Peyer's patch (tissue), 4 donors: ENCODE data around the gene MUC21. TPM values are rescaled to one million over a fixed set of nuclear protein-coding genes. Genes with fewer than 3 reads are reported as not detected.

Experiments used
- DNase-seq, 3 donors: peaks; one replicate each; pipeline ENCODE4 v3.0.0-alpha.2; 2017 to 2019
- H3K27ac ChIP-seq, 4 donors: fragments of 200-600 bp; sonication (generic); one replicate each; pipeline ENCODE4 v1.5.1; 2016 to 2019
- H3K27me3 ChIP-seq, 2 donors: fragments of 200-600 bp; sonication (generic); one replicate each; pipeline ENCODE4 v1.5.1; 2019
- H3K36me3 ChIP-seq, 3 donors: fragments of 200-600 bp; sonication (generic); one replicate each; pipeline ENCODE4 v1.5.1; 2016 to 2019
- H3K4me1 ChIP-seq, 4 donors: fragments of 200-600 bp; sonication (generic); one replicate each; pipeline ENCODE4 v1.5.1; 2016 to 2019
- H3K4me3 ChIP-seq, 4 donors: fragments of 200-600 bp; sonication (generic); 1 replicate in 3 of 4; 2 replicates in 1 of 4; pipeline ENCODE4 v1.5.1; 2016 to 2019; ENCODE audit warnings: mild to moderate bottlenecking in 1 of 4
- H3K9me3 ChIP-seq, 4 donors: fragments of 200-600 bp; sonication (generic); one replicate each; pipeline ENCODE4 v1.5.1; 2016 to 2019; ENCODE audit warnings: mild to moderate bottlenecking in 1 of 4
- POLR2A ChIP-seq, 2 donors: fragments of 450-650 bp; IDR thresholded peaks; one replicate each; pipeline ENCODE4 v1.5.1; 2017; ENCODE audit warnings: antibody characterized with exemption in 2 of 2, mild to moderate bottlenecking in 2 of 2, moderate library complexity in 2 of 2
- total RNA-seq, 4 donors: library from RNA; depleted of rRNA; stranded (reverse); fragments of >200 nt; gene quantifications; one replicate each; pipeline ENCODE4 v1.1.0, GENCODE V29; 2016
- TF ChIP-seq, protein P1 (sequence below), 6 experiments: fragments of 450-650 bp in 4 of 6; fragments of 200-600 bp in 2 of 6; sonication (generic) in 1 of 6; IDR thresholded peaks; one replicate each; pipeline ENCODE4 v1.5.1; 2017 to 2019; ENCODE audit warnings: antibody characterized with exemption in 6 of 6, mild to moderate bottlenecking in 3 of 6, moderate library complexity in 1 of 6

MUC21 gene
- total RNA-seq, 4 donors from 2014 or later: not detected

DNA sequence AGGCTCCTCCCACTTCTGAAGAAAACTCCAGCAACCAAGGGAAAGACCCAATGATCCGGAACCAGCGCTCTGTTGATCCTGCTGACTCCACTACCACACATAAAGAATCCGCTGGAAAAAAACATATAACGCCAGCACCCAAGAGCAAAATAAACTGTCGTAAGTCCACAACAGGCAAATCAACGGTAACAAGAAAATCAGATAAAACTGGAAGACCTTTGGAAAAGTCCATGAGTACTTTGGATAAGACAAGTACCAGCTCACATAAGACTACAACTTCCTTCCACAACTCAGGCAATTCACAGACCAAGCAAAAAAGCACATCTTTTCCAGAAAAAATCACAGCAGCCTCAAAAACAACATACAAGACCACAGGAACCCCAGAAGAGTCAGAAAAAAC, 34.7 kb upstream of the MUC21 start:
- H3K36me3 ChIP-seq: no peaks in the 10 kb centered on the region
- no peak overlapping the region for H3K27ac ChIP-seq
- no peaks in the 10 kb centered on the region for H3K9me3 ChIP-seq
- H3K4me3 ChIP-seq: no peak overlapping the region
- H3K4me1 ChIP-seq: no peaks in the 10 kb centered on the region
- H3K27me3 ChIP-seq: no peaks in the 10 kb centered on the region
- DNase-seq: no peak
- TF ChIP-seq, protein P1, sequence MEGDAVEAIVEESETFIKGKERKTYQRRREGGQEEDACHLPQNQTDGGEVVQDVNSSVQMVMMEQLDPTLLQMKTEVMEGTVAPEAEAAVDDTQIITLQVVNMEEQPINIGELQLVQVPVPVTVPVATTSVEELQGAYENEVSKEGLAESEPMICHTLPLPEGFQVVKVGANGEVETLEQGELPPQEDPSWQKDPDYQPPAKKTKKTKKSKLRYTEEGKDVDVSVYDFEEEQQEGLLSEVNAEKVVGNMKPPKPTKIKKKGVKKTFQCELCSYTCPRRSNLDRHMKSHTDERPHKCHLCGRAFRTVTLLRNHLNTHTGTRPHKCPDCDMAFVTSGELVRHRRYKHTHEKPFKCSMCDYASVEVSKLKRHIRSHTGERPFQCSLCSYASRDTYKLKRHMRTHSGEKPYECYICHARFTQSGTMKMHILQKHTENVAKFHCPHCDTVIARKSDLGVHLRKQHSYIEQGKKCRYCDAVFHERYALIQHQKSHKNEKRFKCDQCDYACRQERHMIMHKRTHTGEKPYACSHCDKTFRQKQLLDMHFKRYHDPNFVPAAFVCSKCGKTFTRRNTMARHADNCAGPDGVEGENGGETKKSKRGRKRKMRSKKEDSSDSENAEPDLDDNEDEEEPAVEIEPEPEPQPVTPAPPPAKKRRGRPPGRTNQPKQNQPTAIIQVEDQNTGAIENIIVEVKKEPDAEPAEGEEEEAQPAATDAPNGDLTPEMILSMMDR (IDR thresholded peaks at IDR 0.05): no peak

DNA sequence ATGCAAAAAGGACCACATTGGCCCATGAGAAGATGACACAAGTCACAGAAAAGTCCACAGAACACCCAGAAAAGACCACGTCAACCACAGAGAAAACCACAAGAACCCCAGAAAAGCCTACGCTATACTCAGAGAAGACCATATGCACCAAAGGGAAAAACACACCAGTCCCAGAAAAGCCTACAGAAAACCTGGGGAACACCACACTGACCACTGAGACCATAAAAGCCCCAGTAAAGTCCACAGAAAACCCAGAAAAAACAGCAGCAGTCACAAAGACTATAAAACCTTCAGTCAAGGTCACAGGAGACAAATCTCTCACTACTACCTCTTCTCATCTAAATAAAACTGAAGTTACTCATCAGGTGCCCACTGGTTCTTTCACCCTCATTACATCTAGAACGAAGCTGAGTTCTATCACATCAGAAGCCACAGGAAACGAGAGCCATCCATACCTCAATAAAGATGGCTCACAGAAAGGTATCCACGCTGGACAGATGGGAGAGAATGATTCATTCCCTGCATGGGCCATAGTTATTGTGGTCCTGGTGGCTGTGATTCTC, 31.5 kb upstream of the MUC21 start:
- Histone ChIP-seq H3K4me1 (peaks cover 0 to 15% (median 3%) of the 10 kb centered on the region in 4 donors), H3K9me3 (no peaks in the 10 kb centered on the region), H3K4me3 (no peak overlapping the region), H3K27me3 (no peaks in the 10 kb centered on the region), H3K27ac (no peak overlapping the region), H3K36me3 (no peaks in the 10 kb centered on the region)
- no peak for DNase-seq
- TF ChIP-seq, protein P1 (IDR thresholded peaks at IDR 0.05): no peak
- TF ChIP-seq POLR2A (IDR thresholded peaks at IDR 0.05): no peak

DNA sequence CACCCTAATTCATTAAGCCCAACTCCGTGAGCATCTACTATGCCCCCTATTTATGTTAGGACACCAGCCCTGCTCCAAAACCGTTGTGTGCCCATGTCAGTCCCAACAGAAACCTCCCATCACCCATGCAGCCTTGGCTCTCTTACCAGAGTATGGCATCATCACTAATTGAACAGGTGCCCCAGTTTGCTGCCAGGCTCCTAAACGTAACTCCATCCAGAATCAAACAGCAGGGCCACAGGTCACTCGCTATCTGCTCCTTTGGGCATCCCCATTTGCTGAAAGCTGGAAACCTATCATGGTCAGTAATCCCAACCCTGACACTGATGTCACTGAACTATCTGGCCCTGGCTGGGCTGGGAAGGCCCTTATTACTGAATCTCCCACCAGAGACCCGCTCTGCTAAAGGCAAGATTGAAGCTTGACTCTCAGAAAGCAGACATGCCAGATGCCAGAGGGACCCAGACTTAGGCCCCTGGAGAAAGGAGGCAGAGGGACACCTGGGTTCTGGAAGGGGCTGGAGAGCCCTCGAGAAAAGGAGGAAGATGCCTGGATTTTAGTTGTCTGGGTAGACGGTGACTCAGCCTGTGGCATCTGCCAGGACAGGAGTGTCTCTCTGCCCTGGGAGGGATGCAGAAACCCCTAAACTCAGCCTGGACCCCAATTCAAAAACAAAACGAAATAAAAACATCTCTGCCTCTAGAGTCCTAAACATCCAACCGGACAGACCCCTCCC, 28.7 kb upstream of the MUC21 start:
- TF ChIP-seq, protein P1 (IDR thresholded peaks at IDR 0.05): no peak
- no peak for TF ChIP-seq POLR2A (IDR thresholded peaks at IDR 0.05)
- H3K9me3 ChIP-seq: no peaks in the 10 kb centered on the region
- H3K27ac ChIP-seq: peak overlapping the region in 1 of 4 donors; percentile 59
- no peaks in the 10 kb centered on the region for H3K36me3 ChIP-seq
- H3K27me3 ChIP-seq: no peaks in the 10 kb centered on the region
- H3K4me1 ChIP-seq: peaks cover 0 to 15% (median 3%) of the 10 kb centered on the region in 4 donors
- no peak for DNase-seq
- H3K4me3 ChIP-seq: peak overlapping the region; percentile 32 to 49 (median 46)

DNA sequence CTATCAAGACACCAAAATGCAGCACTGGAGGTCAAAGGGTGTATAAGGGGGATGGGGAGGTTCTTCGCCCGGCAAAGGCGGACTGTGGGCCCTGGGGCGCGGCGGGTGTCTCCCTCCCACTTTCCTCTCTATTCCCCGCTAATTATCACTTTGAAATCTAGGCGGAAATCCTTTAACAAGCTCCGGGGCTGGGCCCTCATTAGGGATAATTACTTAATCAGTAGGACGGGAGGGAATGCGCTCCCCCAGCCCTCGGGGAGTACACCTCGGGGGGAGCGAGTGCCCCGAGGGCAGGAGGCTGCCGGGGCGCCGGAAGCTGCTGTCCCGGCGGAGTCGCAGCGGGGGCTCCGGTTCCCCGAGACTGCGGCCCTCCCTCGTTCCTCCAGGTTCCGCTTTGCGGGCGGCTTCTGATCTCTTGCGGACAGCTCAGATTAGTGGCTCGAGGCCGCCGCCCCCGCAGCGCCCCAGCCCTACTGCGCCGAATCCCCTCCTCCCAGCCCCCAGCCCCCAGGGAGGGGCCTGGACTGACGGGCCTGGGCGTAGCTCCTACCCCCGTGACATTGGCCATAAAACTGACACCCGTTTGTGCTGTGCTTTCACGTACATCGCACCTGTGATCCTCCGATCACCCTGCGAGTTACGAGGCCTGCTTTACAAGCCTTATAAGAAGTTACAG, 28.0 kb upstream of the MUC21 start:
- TF ChIP-seq, protein P1 (IDR thresholded peaks at IDR 0.05): no peak
- TF ChIP-seq POLR2A (IDR thresholded peaks at IDR 0.05): no peak
- Histone ChIP-seq H3K27me3 (no peaks in the 10 kb centered on the region), H3K9me3 (no peaks in the 10 kb centered on the region), H3K4me3 (peak overlapping the region; percentile 32 to 49 (median 46)), H3K36me3 (no peaks in the 10 kb centered on the region), H3K4me1 (peaks cover 0 to 15% (median 3%) of the 10 kb centered on the region in 4 donors), H3K27ac (peak overlapping the region in 2 of 4 donors; percentile 0 to 59)
- DNase-seq: peak; percentile 63 to 85 (median 73)

DNA sequence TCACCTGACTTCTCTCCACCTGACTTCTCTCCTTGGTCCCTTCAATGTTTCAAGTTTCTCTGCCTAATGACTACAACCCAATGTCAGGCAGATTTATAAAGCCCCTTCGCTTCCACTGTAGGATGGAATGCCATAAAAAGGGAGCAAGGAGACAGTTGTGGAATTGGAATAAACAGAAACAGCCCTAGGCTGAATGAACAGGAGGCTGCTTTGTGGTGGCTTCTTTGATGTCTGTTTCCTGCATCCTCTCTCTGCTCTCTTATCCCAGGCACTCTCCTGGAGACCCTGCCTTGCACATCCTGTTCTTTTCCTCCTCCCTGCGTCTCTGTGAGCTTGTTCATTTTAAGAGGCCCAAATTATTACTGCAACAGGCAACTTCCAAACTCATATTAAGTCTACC, 25.8 kb upstream of the MUC21 start:
- TF ChIP-seq, protein P1 (IDR thresholded peaks at IDR 0.05): no peak
- TF ChIP-seq POLR2A (IDR thresholded peaks at IDR 0.05): no peak

More for the DNA sequence above, 25.8 kb upstream of the MUC21 start:
- Histone ChIP-seq H3K27ac (no peak overlapping the region), H3K4me3 (no peak overlapping the region), H3K4me1 (peaks cover 0 to 15% (median 3%) of the 10 kb centered on the region in 4 donors), H3K36me3 (no peaks in the 10 kb centered on the region), H3K27me3 (no peaks in the 10 kb centered on the region), H3K9me3 (no peaks in the 10 kb centered on the region)
- no peak for DNase-seq
